ENCODE measurements around the gene MPZL1. TPM values are rescaled to one million over a fixed set of nuclear protein-coding genes. Genes with fewer than 3 reads are reported as not detected.
"Not testable (repeated sequence)": the region's sequence is repeated elsewhere in the genome, so short reads cannot be mapped to it uniquely, and the experiment has no call there.

The MPZL1 gene
- total RNA-seq, 2 experiments from 2014 or later: 21.9 to 23.0 TPM

DNA sequence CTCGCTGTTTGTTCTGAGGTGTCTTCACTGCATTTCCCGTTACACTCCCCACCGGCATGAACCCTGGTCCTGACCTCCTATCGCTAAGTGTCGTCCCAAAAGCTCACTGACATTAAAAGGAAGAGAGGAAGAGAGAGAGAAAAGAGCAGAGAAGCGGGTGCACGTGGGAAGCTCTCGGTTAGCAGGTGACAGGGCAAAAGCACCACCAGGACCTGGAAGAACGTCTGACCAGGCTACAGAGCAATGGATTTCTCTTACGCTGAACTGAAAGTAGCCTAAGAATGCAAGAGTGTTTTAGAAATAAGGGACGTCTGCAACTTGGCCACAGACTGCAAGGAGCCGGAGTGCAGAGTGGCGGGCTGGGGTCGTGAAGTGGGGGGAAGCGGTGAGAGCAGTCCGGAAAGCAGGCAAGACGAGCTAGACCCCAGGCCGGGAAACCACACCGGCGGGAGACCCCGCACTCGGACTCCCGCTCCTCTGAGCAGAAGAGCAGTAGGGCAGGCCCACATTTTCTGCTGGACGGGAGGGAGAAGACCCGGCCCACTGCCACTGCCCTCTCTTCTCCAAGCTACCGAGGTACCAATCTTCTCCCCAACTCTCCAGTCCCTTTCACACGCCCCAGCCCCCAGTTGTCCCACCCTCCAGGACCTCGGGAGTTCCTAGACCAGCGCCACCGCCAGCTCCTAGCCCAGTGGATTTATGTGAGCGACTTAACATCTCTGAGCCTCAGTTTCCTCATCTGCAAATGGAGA lies 8.3 kb upstream of the MPZL1 start:
- H3K4me1 Mint-ChIP-seq (ENCODE audit: low read depth): peaks cover 29% of the 10 kb centered on the region
- H3K27me3 Mint-ChIP-seq: peaks cover 7% of the 10 kb centered on the region
- H3K27ac Mint-ChIP-seq: peak overlapping the region; percentile 93
- CTCF ChIA-PET: interaction anchor here (0.8 to 3.6 kb wide), 8 partner anchors 9 to 369 kb away, joined by 3 to 17 read pairs (median 4); partner anchors contain the start of genes MPC2 and RCSD1
- peak overlapping the region; percentile 80 for H3K4me3 Mint-ChIP-seq
- peaks cover 7% of the 10 kb centered on the region for H3K36me3 Mint-ChIP-seq
- POLR2A ChIA-PET: interaction anchor here (1.4 to 1.6 kb wide), 3 partner anchors 83 to 223 kb away, joined by 3 to 5 read pairs (median 5); partner anchors contain the start of gene DCAF6
- intact Hi-C loops (cut with micrococcal nuclease): loop anchor here (2.0 kb wide), 3 partner anchors 25 to 465 kb away; partner anchors contain the start of gene TIPRL
- DNase-seq: peak; percentile 36
- H3K9me3 Mint-ChIP-seq: peaks cover 5% of the 10 kb centered on the region

DNA sequence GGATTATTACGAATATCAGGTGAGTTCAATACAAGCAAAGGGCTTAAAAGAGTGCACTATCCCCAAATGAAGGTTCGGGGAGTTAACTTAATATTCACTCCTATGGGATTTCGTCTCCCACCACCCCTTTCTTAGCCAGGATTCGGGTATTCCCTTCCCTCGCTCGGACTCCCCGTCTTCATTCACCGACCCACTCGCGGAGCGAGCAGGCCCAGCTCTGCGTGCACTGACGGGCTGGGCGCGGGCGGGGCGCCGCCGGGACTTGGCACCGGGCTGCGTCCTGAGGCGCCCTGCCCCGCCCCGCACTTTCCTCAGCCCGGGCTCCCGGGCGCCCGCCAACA lies 7.7 kb upstream of the MPZL1 start:
- intact Hi-C loops (cut with micrococcal nuclease): loop anchor here (2.0 kb wide), 3 partner anchors 25 to 465 kb away; partner anchors contain the start of gene TIPRL
- peak overlapping the region; percentile 93 for H3K27ac Mint-ChIP-seq
- H3K4me3 Mint-ChIP-seq: peak overlapping the region; percentile 80
- H3K4me1 Mint-ChIP-seq (ENCODE audit: low read depth): peaks cover 26% of the 10 kb centered on the region
- peaks cover 7% of the 10 kb centered on the region for H3K36me3 Mint-ChIP-seq
- ChIA-PET POLR2A (interaction anchor here (1.2 to 1.6 kb wide), 4 partner anchors 57 to 222 kb away, joined by 3 to 5 read pairs (median 4); partner anchors contain the start of gene DCAF6), CTCF (interaction anchor here (1.0 to 3.6 kb wide), 8 partner anchors 9 to 368 kb away, joined by 3 to 17 read pairs (median 6); partner anchors contain the start of genes MPC2 and RCSD1)
- DNase-seq: no peak
- H3K27me3 Mint-ChIP-seq: peaks cover 7% of the 10 kb centered on the region
- peaks cover 5% of the 10 kb centered on the region for H3K9me3 Mint-ChIP-seq

DNA sequence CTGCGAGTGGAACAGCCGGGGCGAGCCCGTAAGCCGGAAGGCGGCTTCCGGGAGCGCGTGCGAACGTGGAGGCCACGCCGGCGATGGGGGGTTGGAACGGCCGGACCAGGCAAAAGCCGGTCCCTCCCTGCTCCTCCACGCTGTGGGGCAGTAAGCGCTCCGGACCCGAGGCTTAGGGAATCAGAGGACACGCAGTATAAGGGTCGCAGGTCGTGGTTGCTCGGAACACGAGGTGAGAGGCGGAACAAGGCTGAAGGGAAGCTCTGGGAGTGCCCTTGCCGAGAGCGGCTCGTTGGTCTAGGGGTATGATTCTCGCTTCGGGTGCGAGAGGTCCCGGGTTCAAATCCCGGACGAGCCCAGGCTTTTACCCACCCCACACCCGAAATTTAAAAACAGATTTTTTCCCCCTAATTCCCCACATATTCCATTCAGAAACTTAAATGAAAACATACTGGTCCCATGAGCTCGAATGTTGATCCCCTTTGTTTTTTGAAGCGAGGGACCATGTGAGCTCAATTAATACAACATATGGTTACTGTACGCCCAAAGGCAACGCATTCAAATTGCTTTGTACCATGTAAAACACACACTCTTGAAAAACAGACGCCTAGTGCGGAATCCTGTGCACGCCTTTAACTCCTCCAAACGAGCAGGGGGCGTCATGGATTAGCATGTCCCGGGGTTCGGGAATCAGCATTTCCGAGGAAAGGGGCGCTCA lies 7.2 kb upstream of the MPZL1 start:
- Mint-ChIP-seq H3K36me3 (peaks cover 7% of the 10 kb centered on the region), H3K27me3 (peaks cover 7% of the 10 kb centered on the region), H3K4me3 (peak overlapping the region; percentile 80), H3K27ac (peak overlapping the region; percentile 93), H3K9me3 (peaks cover 5% of the 10 kb centered on the region), H3K4me1 (ENCODE audit: low read depth) (peaks cover 30% of the 10 kb centered on the region)
- intact Hi-C loops (cut with micrococcal nuclease): loop anchor here (1.0 to 5.0 kb wide), 9 partner anchors 26 to 494 kb away; partner anchors contain the start of genes DCAF6, POU2F1 and TIPRL
- POLR2A ChIA-PET: interaction anchor here (0.6 to 2.4 kb wide), 9 partner anchors 13 to 221 kb away, joined by 3 to 8 read pairs (median 4); partner anchors contain the start of gene DCAF6
- CTCF ChIA-PET: interaction anchor here (0.6 to 3.6 kb wide), 18 partner anchors 7 to 368 kb away, joined by 3 to 17 read pairs (median 4); partner anchors contain the start of genes MPC2 and RCSD1
- peak; percentile 93 for DNase-seq

DNA sequence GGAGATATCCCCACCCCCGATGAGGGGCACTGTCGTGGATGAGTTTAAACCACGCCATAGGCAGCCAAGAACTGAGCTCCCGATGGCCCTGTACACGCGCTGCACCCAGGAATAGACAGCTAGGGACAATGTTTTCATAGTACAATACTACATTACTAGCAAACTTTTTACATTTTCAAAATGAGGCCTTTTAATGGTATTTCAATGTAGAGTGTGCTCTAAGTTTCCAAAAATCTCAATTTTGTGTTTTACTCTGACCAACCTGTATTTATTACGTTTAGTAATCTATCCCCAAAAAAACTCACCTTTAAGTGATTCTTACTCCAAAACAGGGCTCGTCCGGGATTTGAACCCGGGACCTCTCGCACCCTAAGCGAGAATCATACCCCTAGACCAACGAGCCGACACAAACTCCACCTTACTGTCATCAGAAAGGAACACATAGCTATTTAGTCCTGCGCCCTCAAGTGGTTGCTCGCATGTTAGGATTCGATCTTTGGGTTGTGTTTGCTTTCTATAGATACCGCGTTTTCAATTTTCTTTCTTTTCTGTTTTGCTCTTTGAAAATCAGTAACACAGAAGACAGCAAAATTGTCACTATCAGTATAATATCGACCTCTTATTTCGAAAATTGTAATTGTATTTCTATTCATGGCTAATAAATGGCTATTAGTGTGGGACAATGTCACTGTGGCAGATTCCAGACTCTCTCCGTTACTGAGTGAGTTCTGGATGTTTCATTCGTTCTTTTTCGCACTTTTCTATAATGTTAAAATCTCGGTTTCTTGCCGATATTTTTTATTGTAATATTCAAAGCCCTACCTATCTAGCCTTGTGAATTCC lies 6.4 kb upstream of the MPZL1 start:
- peaks cover 7% of the 10 kb centered on the region for H3K36me3 Mint-ChIP-seq
- peak overlapping the region; percentile 93 for H3K27ac Mint-ChIP-seq
- H3K4me3 Mint-ChIP-seq: peak overlapping the region; percentile 80
- ChIA-PET CTCF (interaction anchor here (0.6 to 3.6 kb wide), 20 partner anchors 8 to 660 kb away, joined by 3 to 17 read pairs (median 4); partner anchors contain the start of gene RCSD1), POLR2A (interaction anchor here (0.6 to 2.4 kb wide), 10 partner anchors 13 to 221 kb away, joined by 3 to 8 read pairs (median 4); partner anchors contain the start of genes CREG1 and DCAF6)
- intact Hi-C loops (cut with micrococcal nuclease): loop anchor here (1.0 to 5.0 kb wide), 9 partner anchors 27 to 495 kb away; partner anchors contain the start of genes DCAF6, POU2F1 and TIPRL
- peaks cover 35% of the 10 kb centered on the region for H3K4me1 Mint-ChIP-seq (ENCODE audit: low read depth)
- DNase-seq: peak; percentile 93
- peaks cover 7% of the 10 kb centered on the region for H3K27me3 Mint-ChIP-seq
- peaks cover 5% of the 10 kb centered on the region for H3K9me3 Mint-ChIP-seq

DNA sequence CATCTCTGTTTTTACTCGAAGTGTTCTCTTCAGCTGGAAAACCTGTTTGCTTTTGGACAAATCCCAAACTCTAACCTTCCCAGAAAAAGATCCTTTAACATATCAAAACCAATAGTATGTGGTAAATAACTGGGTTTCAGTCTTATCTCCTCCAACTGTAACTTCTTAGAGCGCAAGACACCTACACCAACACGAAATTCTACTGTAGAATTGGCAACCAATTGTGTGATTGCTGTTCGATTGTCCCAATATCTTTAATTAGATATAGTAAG lies 5.8 kb upstream of the MPZL1 start:
- DNase-seq: no peak

DNA sequence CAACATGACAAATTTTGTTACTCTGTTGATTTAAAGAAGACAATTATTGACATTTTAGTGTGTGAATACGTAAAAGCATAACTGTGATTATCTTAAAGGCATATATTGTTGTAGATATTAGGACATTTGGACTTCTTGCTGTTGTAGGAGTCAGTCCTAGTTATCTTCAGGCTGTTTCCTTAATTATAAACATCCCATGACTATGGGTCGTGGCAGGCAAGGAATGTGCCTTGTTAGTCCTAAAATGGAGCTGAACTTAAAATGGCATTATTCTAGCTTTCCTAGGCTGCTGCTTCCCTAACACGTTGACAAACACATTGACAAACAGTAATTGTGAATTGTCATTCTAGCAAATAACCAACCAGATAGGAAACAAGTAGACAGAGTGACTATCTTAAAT lies 4.4 kb upstream of the MPZL1 start:
- H3K27ac Mint-ChIP-seq: peak overlapping the region; percentile 77
- CTCF ChIA-PET: interaction anchor here (0.8 to 1.5 kb wide), 3 partner anchors 29 to 365 kb away, joined by 3 to 6 read pairs (median 4); no protein-coding TSS in a partner anchor

More for the DNA sequence above, 5.8 kb upstream of the MPZL1 start:
- Mint-ChIP-seq H3K27ac (peak overlapping the region; percentile 93), H3K4me3 (peak overlapping the region; percentile 80), H3K9me3 (peaks cover 5% of the 10 kb centered on the region), H3K4me1 (ENCODE audit: low read depth) (peaks cover 34% of the 10 kb centered on the region), H3K36me3 (peaks cover 7% of the 10 kb centered on the region), H3K27me3 (peaks cover 7% of the 10 kb centered on the region)
- intact Hi-C loops (cut with micrococcal nuclease): loop anchor here (1.0 to 5.0 kb wide), 9 partner anchors 27 to 496 kb away; partner anchors contain the start of genes DCAF6, POU2F1 and TIPRL
- ChIA-PET POLR2A (interaction anchor here (0.7 to 2.4 kb wide), 5 partner anchors 84 to 162 kb away, joined by 3 to 8 read pairs (median 3); partner anchors contain the start of gene CREG1), CTCF (interaction anchor here (0.7 to 3.6 kb wide), 13 partner anchors 8 to 661 kb away, joined by 3 to 17 read pairs (median 5); partner anchors contain the start of gene RCSD1)

DNA sequence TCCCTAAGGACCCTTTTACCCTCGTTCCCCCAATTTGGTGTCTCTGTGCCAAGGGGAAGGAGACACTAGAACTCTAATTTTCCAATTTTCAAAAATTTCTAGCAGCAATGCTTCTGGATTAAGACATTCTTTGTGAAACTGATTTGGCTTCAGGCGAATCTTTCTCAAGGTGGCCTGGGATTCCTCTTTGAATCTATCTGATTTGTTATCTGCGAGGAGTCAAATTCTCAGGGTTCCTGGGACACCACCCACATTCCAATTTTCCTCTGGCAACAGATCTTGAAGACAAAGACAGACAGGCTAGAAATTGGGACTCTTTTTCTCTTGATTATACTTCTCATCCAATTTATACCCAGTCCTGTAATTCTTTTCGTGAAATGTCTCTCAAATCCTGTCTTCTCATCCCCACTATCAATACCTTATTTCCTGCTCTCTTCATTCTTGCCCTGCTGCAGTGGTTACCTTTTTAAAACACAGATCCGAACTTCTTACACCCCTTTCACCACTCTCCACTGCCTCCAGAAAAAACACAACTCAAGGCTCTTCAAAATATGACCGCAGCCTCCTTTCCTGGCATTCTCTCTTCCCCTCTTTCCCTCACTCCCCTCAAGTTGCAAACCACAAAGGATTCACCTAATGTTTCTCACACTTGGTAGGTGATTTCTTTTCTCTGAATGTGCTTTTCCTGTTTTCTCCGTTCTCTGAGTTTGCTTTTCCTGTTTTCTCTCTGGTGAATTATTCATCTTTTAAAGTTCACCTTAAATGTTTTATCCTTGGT lies 2.7 kb upstream of the MPZL1 start:
- H3K9me3 Mint-ChIP-seq: peaks cover 5% of the 10 kb centered on the region
- H3K4me3 Mint-ChIP-seq: no peak overlapping the region
- H3K27ac Mint-ChIP-seq: peak overlapping the region; percentile 0
- H3K4me1 Mint-ChIP-seq (ENCODE audit: low read depth): peaks cover 47% of the 10 kb centered on the region
- intact Hi-C loops (cut with micrococcal nuclease): loop anchor here (5.0 kb wide), 1 partner anchor 363 kb away; no protein-coding TSS in a partner anchor
- H3K36me3 Mint-ChIP-seq: peaks cover 7% of the 10 kb centered on the region
- CTCF ChIA-PET: no interaction called here
- H3K27me3 Mint-ChIP-seq: peaks cover 7% of the 10 kb centered on the region
- no peak for DNase-seq
- POLR2A ChIA-PET: no interaction called here

More for the DNA sequence above, 4.4 kb upstream of the MPZL1 start:
- Mint-ChIP-seq H3K4me1 (ENCODE audit: low read depth) (peaks cover 39% of the 10 kb centered on the region), H3K36me3 (peaks cover 7% of the 10 kb centered on the region), H3K9me3 (peaks cover 5% of the 10 kb centered on the region), H3K27me3 (peaks cover 7% of the 10 kb centered on the region), H3K4me3 (peak overlapping the region; percentile 80)
- intact Hi-C loops (cut with micrococcal nuclease): loop anchor here (5.0 kb wide), 1 partner anchor 365 kb away; no protein-coding TSS in a partner anchor
- POLR2A ChIA-PET: interaction anchor here (0.9 to 1.2 kb wide), 3 partner anchors 44 to 220 kb away, joined by 3 read pairs; no protein-coding TSS in a partner anchor
- DNase-seq: no peak

DNA sequence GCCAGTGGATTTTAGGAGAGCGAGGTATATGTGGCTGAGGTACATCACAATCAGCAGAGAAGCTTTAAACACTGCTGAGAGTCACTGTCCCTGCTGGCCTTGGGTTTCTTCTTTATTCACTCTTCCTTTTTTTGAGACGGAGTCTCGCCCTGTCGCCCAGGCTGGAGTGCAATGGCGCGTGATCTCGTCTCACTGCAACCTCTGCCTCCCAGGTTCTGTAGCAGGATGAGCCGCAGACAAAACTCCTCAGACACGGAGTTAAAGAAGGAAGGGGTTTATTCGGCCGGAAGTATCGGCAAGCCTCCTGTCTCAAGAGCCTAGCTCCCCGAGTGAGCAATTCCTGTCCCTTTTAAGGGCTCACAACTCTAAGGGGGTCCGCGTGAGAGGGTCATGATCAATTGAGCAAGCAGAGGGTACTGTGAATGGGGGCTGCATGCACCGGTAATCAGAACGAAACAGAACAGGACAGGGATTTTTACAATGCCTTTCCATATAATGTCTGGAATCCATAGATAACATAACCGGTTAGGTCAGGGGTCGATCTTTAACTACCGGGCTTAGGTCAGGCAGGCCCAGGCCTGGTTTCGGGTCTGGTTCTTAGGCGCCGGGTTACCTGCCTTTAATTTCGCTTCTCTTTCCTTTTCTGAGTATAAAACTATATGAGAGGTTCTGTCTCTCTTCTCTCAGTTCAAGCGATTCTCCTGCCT lies 1.9 kb upstream of the MPZL1 start:
- H3K36me3 Mint-ChIP-seq, DNase-seq, H3K27ac Mint-ChIP-seq, H3K27me3 Mint-ChIP-seq, H3K9me3 Mint-ChIP-seq, POLR2A ChIA-PET, CTCF ChIA-PET, H3K4me3 Mint-ChIP-seq: not testable (repeated sequence)
- intact Hi-C loops (cut with micrococcal nuclease): loop anchor here (5.0 kb wide), 1 partner anchor 362 kb away; no protein-coding TSS in a partner anchor
- peaks cover 47% of the 10 kb centered on the region for H3K4me1 Mint-ChIP-seq (ENCODE audit: low read depth)

DNA sequence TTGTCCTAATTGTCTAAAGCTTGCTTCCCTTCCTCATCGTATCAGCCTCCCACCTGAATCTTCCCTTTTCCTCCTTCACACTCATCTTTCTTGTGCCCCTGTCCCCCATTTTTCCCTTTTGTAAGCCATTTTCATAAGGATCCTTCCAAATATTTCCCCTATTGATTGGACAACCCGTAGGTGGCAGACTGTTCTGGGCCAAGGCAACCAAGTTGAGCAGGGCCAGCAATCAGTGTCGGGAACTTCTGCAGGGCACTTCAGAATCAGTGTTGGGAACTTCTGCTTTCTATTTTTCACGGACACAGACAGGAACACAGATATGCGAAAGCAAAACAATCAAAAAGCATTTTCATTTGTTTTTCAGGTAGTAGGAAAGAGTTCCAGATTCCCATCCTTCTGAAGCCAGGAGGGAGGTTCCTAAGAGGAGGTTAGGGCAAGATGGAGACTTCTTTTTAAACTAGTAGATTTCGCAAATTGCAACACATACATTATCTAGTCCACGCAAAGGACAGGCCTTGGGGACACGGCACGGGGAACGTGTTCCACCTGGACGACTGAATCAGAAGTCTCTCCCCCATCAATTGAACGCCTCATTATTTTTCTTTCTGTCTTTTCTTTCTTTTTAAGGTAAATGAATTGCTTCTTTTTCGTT lies 691 bp upstream of the MPZL1 start:
- Mint-ChIP-seq H3K4me3 (peak overlapping the region; percentile 88), H3K9me3 (no peaks in the 10 kb centered on the region), H3K27ac (peak overlapping the region; percentile 6), H3K27me3 (no peaks in the 10 kb centered on the region), H3K36me3 (no peaks in the 10 kb centered on the region), H3K4me1 (ENCODE audit: low read depth) (peaks cover 48% of the 10 kb centered on the region)
- intact Hi-C loops (cut with micrococcal nuclease): no loop called here
- CTCF ChIA-PET: no interaction called here
- DNase-seq: no peak
- POLR2A ChIA-PET: no interaction called here
